Suppressor macrophage treated with lipopolysaccharide for 4 hours (primary cell): ENCODE results near the gene PKHD1.
A peak's percentile ranks its signal among the peaks of the same experiment; 100 is the strongest.

Experiments used
- DNase-seq: peaks from one replicate; pipeline ENCODE4 v3.0.0-alpha.2; 2020

The PKHD1 gene

DNA sequence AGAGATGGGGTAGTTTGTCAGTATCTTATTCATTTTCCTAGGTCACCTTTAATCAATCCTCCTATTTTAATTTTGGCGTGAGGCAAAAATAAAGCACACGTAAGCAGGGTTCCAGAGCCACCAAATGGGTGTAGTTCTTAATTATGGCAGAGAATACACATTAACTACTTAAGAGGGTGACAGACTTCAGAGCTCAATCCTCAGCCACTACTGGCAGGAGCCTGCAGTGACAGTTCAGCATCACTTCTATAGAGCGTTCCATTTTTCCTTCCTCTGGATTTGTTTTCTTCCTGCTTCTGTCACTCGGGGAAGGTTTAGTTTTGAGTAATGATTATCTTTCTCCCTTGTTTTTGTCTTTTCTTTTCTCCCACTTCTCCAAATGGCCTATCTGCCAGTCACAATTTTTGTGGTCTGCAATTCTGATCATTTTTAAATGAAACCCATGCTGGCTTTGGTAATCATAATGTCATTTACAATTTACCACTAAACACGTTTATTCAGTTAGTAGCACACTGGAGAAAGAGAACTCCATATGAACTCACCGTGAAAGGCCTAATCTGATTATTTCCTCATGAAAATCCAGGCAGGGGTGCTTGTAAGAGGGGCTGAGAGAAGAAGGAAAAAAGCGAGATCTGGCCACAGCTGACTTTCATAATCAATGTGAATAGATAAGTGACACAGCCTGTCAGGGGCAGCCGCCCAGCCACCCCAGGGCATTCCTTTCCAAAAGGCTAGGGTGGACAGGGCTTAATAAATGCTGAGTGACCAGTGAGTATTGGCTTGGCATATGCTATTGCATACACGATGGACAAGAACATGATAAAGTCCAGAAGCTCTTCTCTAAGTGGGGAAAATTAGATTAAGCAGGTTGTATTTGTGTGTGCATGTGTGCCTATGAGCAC lies 412.1 kb downstream of the PKHD1 start:
- no peak for DNase-seq

DNA sequence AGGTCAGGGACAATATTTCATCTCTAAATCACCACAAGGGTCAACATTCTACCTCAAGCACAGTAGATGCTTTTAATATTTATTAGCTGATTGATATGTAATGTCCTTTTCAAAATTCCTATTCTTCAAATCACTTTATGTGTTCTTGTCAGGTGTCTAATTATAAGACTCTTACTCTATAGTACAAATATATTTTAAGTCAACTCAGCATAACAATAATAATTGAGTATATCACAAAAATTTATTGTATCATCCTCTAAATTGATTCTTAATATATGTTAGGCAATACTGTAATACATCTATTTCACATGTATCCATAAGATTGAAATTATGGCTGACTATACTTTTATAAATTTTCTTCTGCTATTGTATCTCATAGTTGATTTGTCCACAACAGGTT lies 423.9 kb downstream of the PKHD1 start:
- DNase-seq = no peak

DNA sequence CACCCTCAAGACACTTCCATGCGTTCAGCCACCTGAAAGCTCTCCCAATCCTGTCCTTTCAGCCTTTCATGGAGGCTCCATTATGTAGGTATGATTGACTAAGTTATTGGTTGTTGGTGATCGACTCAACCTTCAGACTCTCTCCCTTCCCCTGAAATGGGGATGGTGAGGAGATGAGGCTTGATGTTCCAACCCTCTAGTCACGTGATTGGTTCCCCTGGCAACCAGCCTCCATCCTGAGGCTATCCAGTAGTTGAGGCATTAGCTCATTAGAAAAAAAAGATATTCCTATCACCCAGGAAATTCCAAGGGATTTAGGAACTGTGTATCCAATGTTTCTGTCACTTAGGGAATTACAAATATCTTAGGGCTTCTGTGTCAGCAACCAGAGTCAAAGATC lies 426.6 kb downstream of the PKHD1 start:
- DNase-seq = no peak

- no peak for DNase-seq
These were observed 429.9 kb downstream of the PKHD1 start for GRCh38 chr6:51657491-51657890.

DNA sequence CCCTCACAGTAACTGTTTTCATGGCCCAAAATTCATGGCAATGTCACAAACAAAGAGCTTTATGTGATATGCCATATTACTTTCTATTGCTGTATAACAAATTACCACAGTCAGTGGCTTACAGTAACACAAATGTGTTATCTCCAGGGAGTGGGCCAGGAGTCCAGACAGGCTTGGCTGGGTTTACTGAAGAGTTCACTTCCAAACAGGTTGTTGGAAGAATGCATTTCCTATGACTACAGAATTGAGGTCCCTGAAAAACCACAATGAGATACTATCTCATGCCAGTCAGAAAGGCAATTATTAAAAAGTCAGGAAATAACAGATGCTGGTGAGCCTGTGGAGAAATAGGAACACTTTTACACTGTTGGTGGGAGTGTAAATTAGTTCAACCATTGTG lies 431.9 kb downstream of the PKHD1 start:
- DNase-seq = no peak

DNA sequence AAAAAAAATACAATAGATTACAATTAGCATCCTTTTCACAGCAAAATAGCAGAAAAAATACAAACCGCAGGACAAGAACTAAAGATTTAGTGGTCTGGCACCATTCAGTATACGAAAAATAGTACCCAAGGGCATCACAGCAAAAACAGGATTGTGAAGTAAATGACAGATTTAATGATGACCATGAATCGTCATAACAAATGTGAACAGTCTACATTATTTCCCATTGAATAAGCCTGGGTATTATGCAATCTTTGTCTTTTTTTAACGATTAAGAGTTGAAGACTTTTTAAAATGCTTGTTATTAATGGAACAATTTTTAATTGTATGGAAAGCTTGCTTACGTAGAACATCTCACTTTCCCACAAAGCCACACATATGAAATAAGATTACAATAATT lies 432.8 kb downstream of the PKHD1 start:
- no peak for DNase-seq

DNA sequence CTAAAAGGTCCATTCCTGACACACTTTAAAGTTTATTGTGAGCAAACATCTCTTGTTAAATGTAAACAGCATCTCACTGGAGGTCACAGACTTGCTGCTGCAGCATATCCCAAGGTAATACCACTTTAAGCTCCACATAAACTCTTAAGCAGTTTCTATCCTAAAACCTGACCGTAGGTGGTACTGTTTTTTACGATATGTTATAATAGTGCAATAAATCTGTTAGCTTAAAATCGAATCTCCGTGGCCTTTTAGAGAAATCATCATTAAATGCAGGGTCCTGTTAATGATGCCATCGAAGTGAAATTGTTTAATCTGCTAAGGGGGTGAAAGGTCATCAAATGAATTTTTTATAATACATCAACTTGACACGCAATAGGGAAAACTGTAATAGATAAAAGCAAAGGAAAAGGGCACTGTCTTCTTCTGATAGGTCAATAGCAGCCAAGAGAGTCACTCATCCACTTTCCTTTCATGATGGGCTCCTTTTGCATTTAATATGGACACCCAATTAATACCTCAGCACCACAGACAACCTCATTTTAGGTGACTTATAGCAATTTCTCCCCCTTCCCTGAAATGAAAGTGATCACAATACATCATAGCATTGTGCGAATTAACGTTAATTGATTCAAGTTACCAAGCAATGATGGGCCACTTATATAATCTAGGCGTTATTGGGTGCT lies 436.1 kb downstream of the PKHD1 start:
- DNase-seq = no peak

DNA sequence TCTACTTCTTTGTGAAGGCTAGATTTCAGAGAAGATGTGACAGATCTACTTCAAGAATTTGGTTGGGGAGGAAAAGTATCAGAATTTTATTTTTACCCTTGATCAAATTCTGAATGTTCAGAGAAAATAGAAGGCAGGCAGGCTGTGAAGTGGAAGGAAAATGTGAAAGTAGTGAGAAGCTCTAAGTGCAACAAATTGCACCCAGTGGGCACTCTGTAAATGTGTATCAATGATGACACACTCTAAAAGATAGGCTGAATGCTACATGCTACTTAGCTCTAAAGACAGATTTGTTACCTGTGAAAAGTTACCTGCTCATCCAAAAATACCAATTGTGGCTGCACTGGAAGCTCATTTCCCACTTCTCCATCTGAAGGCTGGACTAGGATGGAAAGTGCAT lies 438.6 kb downstream of the PKHD1 start:
- DNase-seq = no peak

DNA sequence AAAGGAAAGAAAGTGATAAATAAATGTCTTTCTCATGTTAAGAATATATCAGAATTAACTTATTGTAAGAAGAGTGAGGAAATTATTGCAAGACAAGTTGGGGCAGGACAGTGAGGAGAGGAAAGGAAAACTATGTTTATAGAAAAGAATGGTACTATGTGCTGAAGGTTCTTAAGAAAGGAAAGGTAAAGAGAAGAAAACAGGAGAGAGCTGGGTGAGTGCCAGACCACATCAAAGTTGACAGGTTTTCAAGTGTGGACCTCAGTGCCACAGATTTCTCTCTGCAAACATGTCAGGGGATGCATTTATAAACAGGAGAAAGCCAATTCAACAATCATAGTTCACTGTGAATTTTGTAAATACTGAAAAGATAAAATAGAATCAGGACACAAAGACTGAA lies 439.2 kb downstream of the PKHD1 start:
- no peak for DNase-seq

- DNase-seq = no peak
These were observed 443.0 kb downstream of the PKHD1 start for GRCh38 chr6:51644426-51644825.

DNA sequence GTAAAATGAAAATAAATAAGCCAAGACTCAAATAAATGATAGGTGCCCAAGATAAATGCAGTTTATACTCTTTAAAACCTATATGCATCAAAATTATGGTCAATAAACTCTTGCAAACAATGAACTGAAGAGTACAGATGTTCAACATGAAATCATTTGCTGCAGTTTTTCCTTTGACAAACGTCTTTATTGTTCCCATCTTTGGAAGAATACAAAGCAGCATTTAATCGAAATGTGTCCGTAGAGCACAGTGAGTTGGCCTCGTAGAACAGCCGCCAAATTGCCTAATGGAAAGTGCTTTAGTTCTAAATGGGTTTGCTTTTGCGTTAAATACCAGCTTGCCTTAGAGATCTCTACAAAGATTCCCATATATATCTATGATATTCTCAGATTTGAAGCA lies 447.4 kb downstream of the PKHD1 start:
- no peak for DNase-seq

GRCh38 chr6:51633424-51633823 lies 454.0 kb downstream of the PKHD1 start:
- no peak for DNase-seq

- no peak for DNase-seq
These were observed 457.4 kb downstream of the PKHD1 start for GRCh38 chr6:51630011-51630410.

GRCh38 chr6:51626391-51626790 lies 461.0 kb downstream of the PKHD1 start:
- no peak for DNase-seq

- DNase-seq = no peak
These were observed 461.8 kb downstream of the PKHD1 start for GRCh38 chr6:51625566-51625965.

DNA sequence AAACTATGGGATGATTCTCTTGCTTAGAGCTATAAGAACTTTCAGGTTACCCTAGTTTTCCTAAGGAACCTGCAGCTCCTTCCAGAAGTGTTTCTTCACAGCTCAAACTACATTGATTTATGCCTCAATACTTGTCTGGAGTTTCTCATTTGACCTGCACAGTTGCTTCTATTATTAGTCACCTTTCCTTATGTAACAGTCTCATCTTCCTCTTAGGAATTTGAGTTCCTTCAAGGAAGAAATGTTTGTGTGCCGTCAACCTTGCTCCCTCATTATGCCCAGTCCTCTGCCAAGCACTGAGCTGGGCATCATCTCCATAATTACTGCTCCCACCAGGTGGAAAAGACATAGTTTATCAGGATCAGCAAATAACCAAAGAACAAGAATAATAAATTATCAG lies 466.4 kb downstream of the PKHD1 start:
- DNase-seq = no peak

GRCh38 chr6:51619042-51619799 lies 468.2 kb downstream of the PKHD1 start:
- DNase-seq = no peak

DNA sequence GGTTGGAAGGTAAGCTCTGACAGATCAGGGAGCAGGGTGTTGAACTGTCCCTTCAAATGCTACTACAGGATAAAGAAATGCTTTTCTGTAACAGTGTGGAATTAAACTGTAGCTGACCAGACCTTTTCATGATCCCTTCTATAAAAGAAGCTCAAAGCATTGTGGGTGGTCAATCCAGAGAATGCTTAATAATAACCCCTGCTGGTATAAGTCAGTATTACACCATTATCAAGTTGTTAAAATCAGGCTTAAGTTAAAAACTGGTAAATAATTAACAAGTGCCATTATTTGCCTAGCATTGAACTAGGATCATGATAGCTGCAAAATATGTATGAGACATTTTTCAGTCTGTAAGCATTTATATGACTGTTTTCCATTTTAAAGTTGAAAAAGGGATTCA lies 468.9 kb downstream of the PKHD1 start:
- peak; percentile 5 for DNase-seq

- no peak for DNase-seq
These were observed 469.7 kb downstream of the PKHD1 start for GRCh38 chr6:51617751-51618150.

DNA sequence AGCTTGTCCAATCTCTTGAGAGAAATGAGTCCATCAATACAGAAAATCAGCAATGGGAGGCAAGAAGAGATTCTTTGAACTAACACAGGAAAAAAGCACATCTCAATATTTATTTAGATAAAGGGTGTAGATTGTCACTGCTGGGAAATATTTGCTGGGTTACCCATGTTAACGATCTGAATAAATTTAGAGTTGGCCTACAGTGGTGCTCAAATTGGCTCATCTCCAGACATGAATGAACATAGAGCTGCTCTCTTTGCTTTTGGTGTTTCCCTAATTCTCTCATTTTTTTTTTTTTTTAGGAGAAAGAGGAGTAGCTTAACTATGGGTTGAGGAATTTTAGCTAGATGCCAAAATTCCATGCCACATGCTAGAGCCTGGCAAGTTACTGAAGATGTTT lies 471.2 kb downstream of the PKHD1 start:
- no peak for DNase-seq

DNA sequence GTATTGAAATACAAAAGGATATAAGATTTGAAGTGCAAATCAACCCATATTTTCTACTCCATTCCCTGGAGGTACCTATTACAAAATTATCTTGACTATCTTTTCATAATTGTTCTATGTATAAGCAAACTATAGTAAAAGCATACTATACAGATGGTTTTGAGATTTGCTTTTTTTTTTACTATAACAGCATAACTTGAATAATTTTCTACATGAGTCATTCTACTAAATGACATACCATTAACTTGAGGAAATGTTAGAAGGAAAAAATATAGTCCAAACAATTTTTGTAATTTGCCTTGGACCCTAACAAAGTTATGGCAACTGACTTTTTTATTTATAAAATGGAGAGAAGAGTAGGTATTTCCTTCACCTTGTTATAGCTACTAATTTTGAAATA lies 472.7 kb downstream of the PKHD1 start:
- DNase-seq = no peak

DNA sequence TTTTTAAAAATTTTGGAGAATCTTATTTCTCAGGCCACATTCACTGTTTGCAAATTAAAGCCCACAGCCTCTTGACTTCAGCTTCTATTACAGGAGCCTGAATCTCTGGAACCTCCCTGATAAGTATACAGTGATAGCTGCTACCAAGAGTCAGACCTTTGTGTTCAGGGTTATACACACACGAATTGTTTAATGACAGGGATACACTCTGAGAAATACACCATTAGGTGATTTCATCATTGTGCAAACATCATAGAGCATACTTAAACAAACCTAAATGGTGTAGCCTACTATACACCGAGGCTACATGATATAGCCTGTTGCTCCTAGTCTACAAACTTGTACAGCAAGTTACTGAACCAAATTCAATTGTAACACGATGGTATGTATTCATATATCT lies 473.9 kb downstream of the PKHD1 start:
- DNase-seq = no peak

- DNase-seq = no peak
These were observed 478.5 kb downstream of the PKHD1 start for GRCh38 chr6:51608932-51609331.

- DNase-seq = no peak
These were observed 479.0 kb downstream of the PKHD1 start for GRCh38 chr6:51608383-51608782.
